ENCODE results near the gene ETNK1.
"Not testable (repeated sequence)": the region's sequence is repeated elsewhere in the genome, so short reads cannot be mapped to it uniquely, and the experiment has no call there.

GRCh38 chr12:22699705-22700104 lies 74.7 kb downstream of the ETNK1 start:
- TF ChIP-seq CTCF, POLR2A, POLR2AphosphoS5 (IDR thresholded peaks at IDR 0.05): not testable (repeated sequence)

Data from gastroesophageal sphincter (tissue), 3 donors.